Left ventricle myocardium inferior (tissue), 1 donor: ENCODE results near the gene DUSP28. TPM values are rescaled to one million over a fixed set of nuclear protein-coding genes. Genes with fewer than 3 reads are reported as not detected.

Source experiments
- DNase-seq: peaks from one replicate; pipeline ENCODE4 v3.0.0-alpha.2; 2020
- H3K27ac ChIP-seq: fragments of 200-600 bp; replicated peaks from 2 replicates; pipeline ENCODE4 v1.8.0; 2021
- H3K27me3 ChIP-seq: fragments of 200-600 bp; 2 replicates; pipeline ENCODE4 v1.8.0; 2021; ENCODE audit warnings: low read depth
- H3K36me3 ChIP-seq: fragments of 200-600 bp; 2 replicates; pipeline ENCODE4 v1.8.0; 2021
- H3K4me1 ChIP-seq: fragments of 200-600 bp; 2 replicates; pipeline ENCODE4 v1.8.0; 2021
- H3K4me3 ChIP-seq: fragments of 200-600 bp; 2 replicates; pipeline ENCODE4 v1.8.0; 2021; ENCODE audit warnings: mild to moderate bottlenecking, moderate library complexity
- H3K9me3 ChIP-seq: fragments of 200-600 bp; replicated peaks from 2 replicates; pipeline ENCODE4 v1.8.0; 2021
- CTCF ChIP-seq: fragments of 200-600 bp; IDR thresholded peaks from 2 replicates; pipeline ENCODE4 v1.8.0; 2021; ENCODE audit warnings: antibody characterized with exemption, mild to moderate bottlenecking, borderline replicate concordance
- intact Hi-C: fragments of 100-400 bp; cut with micrococcal nuclease; formaldehyde crosslinking; loops from one replicate; pipeline ENCODE4 v1.11.0; 2022
- total RNA-seq: library from RNA; stranded (reverse); fragmentation: NEBNext Ultra II Directional; extraction: Animal tissue kit (Norgen Biotek cat#: 25700); gene quantifications from one replicate; pipeline ENCODE4 v1.2.1, GENCODE V29; 2021
- donor health status: DM: no; HTN: yes; CAD: no; lungs with severe emphysema.

DUSP28 gene
- total RNA-seq, 1 donor from 2014 or later, result 19.3 TPM

GRCh38 chr2:240513549-240514287 is 46.4 kb upstream of the DUSP28 start:
- DNase-seq, result peak; percentile 82
- intact Hi-C loops, result no loop called here
- Histone ChIP-seq H3K36me3 (peaks cover 11% of the 10 kb centered on the region), H3K27me3 (peaks cover 7% of the 10 kb centered on the region), H3K4me1 (peaks cover 6% of the 10 kb centered on the region), H3K27ac (no peak overlapping the region), H3K4me3 (no peak overlapping the region), H3K9me3 (no peaks in the 10 kb centered on the region)
- peak; percentile 88 for TF ChIP-seq CTCF

- Histone ChIP-seq H3K9me3 (no peaks in the 10 kb centered on the region), H3K4me3 (no peak overlapping the region), H3K36me3 (peaks cover 11% of the 10 kb centered on the region), H3K4me1 (peaks cover 11% of the 10 kb centered on the region), H3K27me3 (peaks cover 16% of the 10 kb centered on the region), H3K27ac (no peak overlapping the region)
- no peak for DNase-seq
- intact Hi-C loops, result no loop called here
- no peak for TF ChIP-seq CTCF
Observed at GRCh38 chr2:240514631-240515030, 45.5 kb upstream of the DUSP28 start.

- DNase-seq, result no peak
- intact Hi-C loops, result no loop called here
Observed at GRCh38 chr2:240517342-240517741, 42.8 kb upstream of the DUSP28 start.

GRCh38 chr2:240518981-240519380 is 41.2 kb upstream of the DUSP28 start:
- intact Hi-C loops, result no loop called here
- H3K36me3 ChIP-seq, result peaks cover 23% of the 10 kb centered on the region
- no peak overlapping the region for H3K4me3 ChIP-seq

More at GRCh38 chr2:240517342-240517741, 42.8 kb upstream of the DUSP28 start:
- peaks cover 26% of the 10 kb centered on the region for H3K27me3 ChIP-seq
- H3K36me3 ChIP-seq, result peaks cover 7% of the 10 kb centered on the region
- H3K4me3 ChIP-seq, result no peak overlapping the region
- H3K27ac ChIP-seq, result no peak overlapping the region
- TF ChIP-seq CTCF, result no peak
- peaks cover 20% of the 10 kb centered on the region for H3K4me1 ChIP-seq
- H3K9me3 ChIP-seq, result peaks cover 5% of the 10 kb centered on the region

GRCh38 chr2:240519396-240520129 is 40.6 kb upstream of the DUSP28 start:
- H3K27ac ChIP-seq, result no peak overlapping the region
- peaks cover 5% of the 10 kb centered on the region for H3K9me3 ChIP-seq
- no peak for TF ChIP-seq CTCF
- peaks cover 26% of the 10 kb centered on the region for H3K27me3 ChIP-seq
- intact Hi-C loops, result no loop called here
- peak overlapping the region; percentile 40 for H3K4me3 ChIP-seq
- H3K36me3 ChIP-seq, result peaks cover 29% of the 10 kb centered on the region
- peaks cover 14% of the 10 kb centered on the region for H3K4me1 ChIP-seq
- no peak for DNase-seq

More at GRCh38 chr2:240518981-240519380, 41.2 kb upstream of the DUSP28 start:
- no peak overlapping the region for H3K27ac ChIP-seq
- no peak for DNase-seq
- TF ChIP-seq CTCF, result no peak
- peaks cover 5% of the 10 kb centered on the region for H3K9me3 ChIP-seq
- H3K4me1 ChIP-seq, result peaks cover 16% of the 10 kb centered on the region
- H3K27me3 ChIP-seq, result peaks cover 26% of the 10 kb centered on the region
